GM12878 (cell line): ENCODE results near the gene PMPCA. TPM values are rescaled to one million over a fixed set of nuclear protein-coding genes. Genes with fewer than 3 reads are reported as not detected.

ENCODE experiments used
- CBFB ChIP-seq: IDR thresholded peaks from 2 replicates; pipeline ENCODE4 v1.6.1; 2016; ENCODE audit warnings: antibody characterized with exemption, low read depth
- CBX5 ChIP-seq: sonication (generic); IDR thresholded peaks from 2 replicates; pipeline ENCODE4 v1.6.1; 2016; ENCODE audit warnings: low read depth, moderate library complexity, mild to moderate bottlenecking, inconsistent platforms
- ELK1 ChIP-seq: IDR thresholded peaks from 2 replicates; pipeline ENCODE4 v1.6.1; 2012; ENCODE audit warnings: low read depth, low read length, improper control_type of control experiment
- ETV6 ChIP-seq, 2 experiments: fragments of 450-650 bp in 1 of 2; IDR thresholded peaks in 1 of 2; conservative IDR thresholded peaks in 1 of 2; 2 replicates each; pipeline ENCODE4 v1.6.1; 2014; ENCODE audit warnings: antibody characterized with exemption in 1 of 2, borderline replicate concordance in 1 of 2, low read depth in 1 of 2, mild to moderate bottlenecking in 1 of 2, moderate library complexity in 1 of 2
- HDAC6 ChIP-seq: fragments of 200-600 bp; sonication (generic); IDR thresholded peaks from one replicate; pipeline ENCODE4 v1.8.0; 2017; ENCODE audit warnings: antibody characterized with exemption; ENCODE audit not compliant: unreplicated experiment
- HSF1 ChIP-seq: fragments of 150-350 bp; IDR thresholded peaks from 2 replicates; pipeline ENCODE4 v1.6.1; 2014; ENCODE audit warnings: mild to moderate bottlenecking, low read depth, low read length
- IRF3 ChIP-seq: fragments of 450-650 bp; IDR thresholded peaks from 2 replicates; pipeline ENCODE4 v1.6.1; 2014; ENCODE audit warnings: mild to moderate bottlenecking
- JUND ChIP-seq: IDR thresholded peaks from 2 replicates; pipeline ENCODE4 v1.6.1; 2012; ENCODE audit warnings: low read depth, mild to moderate bottlenecking, low read length, improper control_type of control experiment, moderate library complexity
- MXI1 ChIP-seq: fragments of 150-350 bp; IDR thresholded peaks from 2 replicates; pipeline ENCODE4 v1.6.1; 2011; ENCODE audit warnings: low read depth, mild to moderate bottlenecking, inconsistent platforms, low read length, improper control_type of control experiment
- POLR2A ChIP-seq: IDR thresholded peaks from 2 replicates; pipeline ENCODE4 v1.6.1; 2011; ENCODE audit warnings: low read depth, mild to moderate bottlenecking, low read length
- POU2F2 ChIP-seq: IDR thresholded peaks from 3 replicates; pipeline ENCODE4 v1.6.1; 2011; ENCODE audit warnings: low read depth, mild to moderate bottlenecking, low read length, borderline replicate concordance
- SIX5 ChIP-seq: IDR thresholded peaks from 2 replicates; pipeline ENCODE4 v1.6.1; 2011; ENCODE audit warnings: mild to moderate bottlenecking, low read depth, low read length, moderate library complexity; ENCODE audit not compliant: severe bottlenecking
- SKIL ChIP-seq: fragments of 450-650 bp; IDR thresholded peaks from 2 replicates; pipeline ENCODE4 v1.6.1; 2017; ENCODE audit warnings: mild to moderate bottlenecking, low read depth, inconsistent platforms; ENCODE audit not compliant: poor library complexity, severe bottlenecking
- SMAD1 ChIP-seq: fragments of 450-650 bp; IDR thresholded peaks from 2 replicates; pipeline ENCODE4 v1.6.1; 2018; ENCODE audit warnings: mild to moderate bottlenecking, low read depth; ENCODE audit not compliant: partially characterized antibody
- SRF ChIP-seq, 2 experiments: IDR thresholded peaks; 2 replicates each; pipeline ENCODE4 v1.6.1; 2011; ENCODE audit warnings: low read depth in 2 of 2, low read length in 2 of 2, mild to moderate bottlenecking in 1 of 2, moderate library complexity in 1 of 2
- TCF3 ChIP-seq: IDR thresholded peaks from 2 replicates; pipeline ENCODE4 v1.6.1; 2012; ENCODE audit warnings: low read depth, mild to moderate bottlenecking, low read length, borderline replicate concordance; ENCODE audit not compliant: insufficient read depth
- YBX1 ChIP-seq: fragments of 450-650 bp; IDR thresholded peaks from 2 replicates; pipeline ENCODE4 v1.6.1; 2016; ENCODE audit warnings: antibody characterized with exemption
- YY1 ChIP-seq: IDR thresholded peaks from 2 replicates; pipeline ENCODE4 v1.6.1; 2011; ENCODE audit warnings: low read depth, mild to moderate bottlenecking, low read length
- ZBTB4 ChIP-seq: fragments of 450-650 bp; formaldehyde crosslinking; IDR thresholded peaks from 2 replicates; pipeline ENCODE4 v1.4.0; 2022; ENCODE audit warnings: mild to moderate bottlenecking, moderate library complexity
- ZNF24 ChIP-seq: fragments of 450-650 bp; IDR thresholded peaks from 2 replicates; pipeline ENCODE4 v1.6.1; 2017; ENCODE audit warnings: antibody characterized with exemption, mild to moderate bottlenecking
- polyA plus RNA-seq, 11 experiments: library from polyadenylated mRNA; depleted of rRNA in 4 of 11; unstranded in 6 of 11; stranded (reverse) in 5 of 11; fragments of >200 nt; fragmentation: Nextera tagmentation in 4 of 11; fragmentation: Illumina TruSeq in 1 of 11; extraction: Ambion mirVana in 4 of 11; extraction: Trizol in 1 of 11; gene quantifications; 1 replicate in 1 of 11; 2 replicates in 10 of 11; pipeline versions ENCODE4 v1.2.1 to v1.2.3, GENCODE V29; 2011 to 2016; ENCODE audit warnings: inconsistent platforms in 2 of 11, missing spikeins in 2 of 11, low read depth in 1 of 11
- total RNA-seq, 4 experiments: library from RNA; depleted of rRNA in 3 of 4; stranded (reverse); fragments of >200 nt in 3 of 4; fragmentation: Illumina TruSeq in 1 of 4; extraction: Trizol in 1 of 4; gene quantifications; 2 replicates each; pipeline versions ENCODE4 v1.2.1 to v1.2.3, GENCODE V29; 2013 to 2021

Gene PMPCA
- total and polyA plus RNA-seq, 10 of the 15 experiments (the other 5 are each of a cell fraction or from before 2014, with no cell fraction given): 8.1 to 137 (median 75.7) TPM

GRCh38 chr9:136409557-136410455, 652 bp upstream of the PMPCA start (continued):
- TF ChIP-seq HSF1: no peak
- peak; percentile 90 for TF ChIP-seq MXI1
- TF ChIP-seq CBX5: no peak
- TF ChIP-seq CBFB: no peak
- TF ChIP-seq POLR2A: peak; percentile 67
- TF ChIP-seq HDAC6: no peak
- TF ChIP-seq SIX5: no peak
- no peak for TF ChIP-seq YBX1
- TF ChIP-seq ETV6 (conservative IDR thresholded peaks at IDR 0.05 in 1 of 2, IDR thresholded peaks at IDR 0.05 in 1 of 2; ENCODE audit: borderline replicate concordance in 1 of 2, low read depth in 1 of 2): no peak
- TF ChIP-seq JUND: no peak
- TF ChIP-seq YY1: no peak
- no peak for TF ChIP-seq SMAD1
- no peak for TF ChIP-seq SRF (IDR thresholded peaks at IDR 0.05; ENCODE audit: low read depth in 2 of 2, low read length in 2 of 2)
- no peak for TF ChIP-seq ZBTB4 (CRISPR knock-in tag)
- no peak for TF ChIP-seq TCF3
- no peak for TF ChIP-seq ZNF24
- TF ChIP-seq POU2F2: no peak
- no peak for TF ChIP-seq IRF3
- TF ChIP-seq SKIL: no peak
- no peak for TF ChIP-seq ELK1
